ENCODE data around the gene LAP3.

LAP3 gene

DNA sequence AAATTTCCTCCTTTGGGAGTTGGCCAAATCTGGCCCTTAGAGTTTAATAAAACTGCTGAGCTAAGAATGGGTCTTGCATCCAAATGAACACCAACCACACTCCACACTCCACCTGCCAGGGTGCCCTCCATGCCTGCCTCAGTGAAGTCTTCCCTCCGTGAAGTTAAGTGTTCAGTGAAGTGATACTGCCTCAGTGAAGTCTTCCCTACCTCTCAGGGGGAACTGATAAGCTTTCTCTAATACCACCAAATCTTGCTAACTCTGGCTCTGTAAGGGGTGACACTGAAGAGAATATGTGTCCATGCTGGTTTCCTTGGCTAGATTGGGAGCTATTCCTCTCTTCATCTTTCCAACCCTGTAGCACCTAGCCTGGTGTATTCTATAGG, 65.4 kb downstream of the LAP3 start:
- peak overlapping the region in 5 of 11 experiments; percentile 39 to 56 (median 52); a peak in 6 of 22 replicates for H3K9ac ChIP-seq
- H4K20me1 ChIP-seq, result peaks cover under 1 to 26% (median 16%) of the 10 kb centered on the region in 11 experiments; a peak in 15 of 22 replicates
- peaks cover 5 to 37% (median 20%) of the 10 kb centered on the region in 11 experiments; a peak in 18 of 22 replicates for H3K36me3 ChIP-seq
- H3K4me3 ChIP-seq, result peak overlapping the region in 5 of 10 experiments; percentile 20 to 51 (median 30); a peak in 4 of 20 replicates
- H3K9me3 ChIP-seq (replicated peaks in 1 of 11), result peaks cover 0 to 21% (median 17%) of the 10 kb centered on the region in 11 experiments; a peak in 13 of 22 replicates
- no peak for TF ChIP-seq Cebpa-rat (IDR thresholded peaks at IDR 0.05)
- H3K4me2 ChIP-seq, result peak overlapping the region; percentile 55 to 80 (median 74)
- H3K4me1 ChIP-seq, result peaks cover 10 to 43% (median 27%) of the 10 kb centered on the region in 10 experiments
- H3K27ac ChIP-seq, result peak overlapping the region in 6 of 11 experiments; percentile 39 to 68 (median 62); a peak in 9 of 22 replicates
- H3K27me3 ChIP-seq, result no peaks in the 10 kb centered on the region

DNA sequence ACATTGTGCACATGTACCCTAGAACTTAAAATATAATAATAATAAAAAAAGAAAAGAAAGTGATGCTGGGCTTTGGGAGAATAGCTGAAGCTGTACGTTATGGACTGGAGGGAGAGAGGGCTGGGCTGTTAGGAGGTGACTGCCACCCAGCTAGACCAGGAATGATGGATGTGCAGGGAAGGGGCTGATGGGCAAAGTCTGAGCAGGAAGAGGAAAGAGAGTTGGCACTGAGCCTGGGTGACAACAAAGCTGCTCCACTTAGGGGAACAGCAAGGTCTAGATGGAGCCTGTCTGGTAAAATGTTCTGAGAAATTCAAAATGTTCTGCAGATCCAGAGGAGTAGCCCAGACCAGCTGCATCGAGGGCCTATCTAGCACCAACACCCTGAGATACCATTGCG, 69.7 kb downstream of the LAP3 start:
- no peak for TF ChIP-seq Cebpa-rat (IDR thresholded peaks at IDR 0.05)
- H3K9ac ChIP-seq, result no peak overlapping the region
- H3K4me2 ChIP-seq, result no peak overlapping the region
- H3K27ac ChIP-seq, result no peak overlapping the region
- H3K9me3 ChIP-seq (replicated peaks in 1 of 11), result peaks cover 0 to 21% (median 17%) of the 10 kb centered on the region in 11 experiments; a peak in 13 of 22 replicates
- no peak overlapping the region for H3K4me3 ChIP-seq
- H4K20me1 ChIP-seq, result no peaks in the 10 kb centered on the region
- no peaks in the 10 kb centered on the region for H3K27me3 ChIP-seq
- peaks cover 11 to 27% (median 25%) of the 10 kb centered on the region in 10 experiments; a peak in 19 of 20 replicates for H3K4me1 ChIP-seq
- peaks cover 0 to 12% (median 0%) of the 10 kb centered on the region in 11 experiments; a peak in 4 of 22 replicates for H3K36me3 ChIP-seq

DNA sequence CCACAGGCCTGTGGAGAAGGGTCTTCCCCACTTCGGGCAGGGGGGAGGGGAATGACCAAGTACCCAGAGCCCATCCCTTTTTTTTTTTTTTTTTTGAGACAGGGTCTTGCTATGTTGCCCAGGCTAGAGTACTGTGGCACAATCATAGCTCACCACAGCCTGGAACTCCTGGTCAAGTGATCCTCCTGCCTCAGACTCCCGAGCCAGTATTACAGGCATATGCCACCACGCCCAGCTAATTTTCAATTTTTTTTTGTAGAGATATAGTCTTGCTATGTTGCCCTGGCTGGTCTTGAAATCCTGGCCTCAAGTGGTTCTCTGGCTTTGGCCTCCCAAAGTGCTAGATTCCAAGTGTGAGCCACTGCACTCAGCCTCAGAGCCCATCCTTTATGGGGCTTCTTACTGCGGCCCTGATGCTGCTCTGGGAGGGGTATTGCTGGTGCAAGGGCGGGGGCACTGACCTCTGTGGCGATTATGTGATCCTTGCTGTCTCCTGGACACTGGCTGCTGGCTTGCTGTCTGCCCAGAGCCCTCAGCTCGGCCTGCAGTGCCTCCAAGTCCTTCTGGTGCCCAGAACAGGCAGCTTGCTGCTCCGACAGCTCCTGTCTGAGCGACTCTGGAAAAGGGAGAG, 70.3 kb downstream of the LAP3 start:
- H3K36me3 ChIP-seq, result peaks cover 0 to 8% (median 0%) of the 10 kb centered on the region in 11 experiments; a peak in 4 of 22 replicates
- TF ChIP-seq Cebpa-rat (IDR thresholded peaks at IDR 0.05), result no peak
- no peak overlapping the region for H3K4me3 ChIP-seq
- peaks cover 0 to 18% (median 15%) of the 10 kb centered on the region in 11 experiments; a peak in 13 of 22 replicates for H3K9me3 ChIP-seq (replicated peaks in 1 of 11)
- no peak overlapping the region for H3K9ac ChIP-seq
- no peaks in the 10 kb centered on the region for H3K27me3 ChIP-seq
- H4K20me1 ChIP-seq, result no peaks in the 10 kb centered on the region
- H3K4me2 ChIP-seq, result no peak overlapping the region
- peaks cover 7 to 29% (median 24%) of the 10 kb centered on the region in 10 experiments; a peak in 19 of 20 replicates for H3K4me1 ChIP-seq
- no peak overlapping the region for H3K27ac ChIP-seq

DNA sequence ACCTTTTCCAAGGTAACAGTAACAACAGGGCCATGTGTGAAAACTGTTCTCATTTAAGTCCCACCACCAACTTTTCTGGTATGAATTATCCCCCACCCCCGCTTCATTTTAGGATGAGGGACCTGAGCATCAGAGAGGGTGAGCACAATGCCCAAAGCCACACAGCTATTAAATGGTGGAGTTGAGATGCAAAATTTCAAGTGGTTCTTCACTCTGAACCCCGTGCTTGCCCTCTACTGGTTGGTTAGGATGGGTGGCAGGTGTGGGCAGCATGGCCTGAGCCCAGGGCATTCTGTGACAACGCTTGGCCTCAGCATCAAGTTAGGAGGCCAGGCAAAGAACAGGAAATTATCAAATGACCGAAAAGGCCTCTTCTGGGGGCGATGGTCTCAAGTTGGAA, 70.9 kb downstream of the LAP3 start:
- H3K4me1 ChIP-seq, result peaks cover 7 to 22% (median 17%) of the 10 kb centered on the region in 10 experiments; a peak in 19 of 20 replicates
- no peak overlapping the region for H3K4me3 ChIP-seq
- peaks cover 0 to 12% (median 9%) of the 10 kb centered on the region in 11 experiments; a peak in 13 of 22 replicates for H3K9me3 ChIP-seq (replicated peaks in 1 of 11)
- no peaks in the 10 kb centered on the region for H3K27me3 ChIP-seq
- no peak overlapping the region for H3K4me2 ChIP-seq
- H4K20me1 ChIP-seq, result no peaks in the 10 kb centered on the region
- no peak for TF ChIP-seq Cebpa-rat (IDR thresholded peaks at IDR 0.05)
- H3K27ac ChIP-seq, result no peak overlapping the region
- H3K9ac ChIP-seq, result no peak overlapping the region
- H3K36me3 ChIP-seq, result peaks cover 0 to 5% (median 0%) of the 10 kb centered on the region in 11 experiments; a peak in 3 of 22 replicates

DNA sequence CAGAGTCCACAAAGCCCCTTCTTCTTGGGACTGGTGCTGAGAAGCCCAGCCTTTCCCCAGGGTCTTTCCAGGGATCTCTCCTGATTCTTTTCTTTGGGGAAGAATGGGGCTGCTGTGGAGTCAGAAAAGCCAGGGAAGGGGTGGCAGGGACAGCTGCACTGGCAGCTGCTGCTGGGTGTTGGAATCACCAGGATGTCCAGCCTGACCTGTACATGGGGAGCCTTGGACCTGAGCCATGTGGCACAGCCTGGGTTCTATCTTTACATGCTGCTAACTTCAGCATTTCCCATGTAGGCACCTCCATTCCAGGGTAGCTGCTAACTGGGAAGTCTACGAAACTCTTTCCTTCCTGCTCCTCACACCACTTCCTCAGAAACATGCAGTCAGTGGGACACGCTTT, 73.4 kb downstream of the LAP3 start:
- Histone ChIP-seq H4K20me1 (no peaks in the 10 kb centered on the region), H3K4me2 (peak overlapping the region; percentile 34 to 63 (median 56); a peak in 21 of 22 replicates), H3K4me3 (no peak overlapping the region), H3K36me3 (no peaks in the 10 kb centered on the region), H3K9ac (no peak overlapping the region), H3K27ac (no peak overlapping the region), H3K9me3 (replicated peaks in 1 of 11) (no peaks in the 10 kb centered on the region; a peak in 1 of 22 replicates), H3K4me1 (peaks cover 7 to 35% (median 29%) of the 10 kb centered on the region in 10 experiments; a peak in 19 of 20 replicates), H3K27me3 (no peaks in the 10 kb centered on the region)
- no peak for TF ChIP-seq Cebpa-rat (IDR thresholded peaks at IDR 0.05)

DNA sequence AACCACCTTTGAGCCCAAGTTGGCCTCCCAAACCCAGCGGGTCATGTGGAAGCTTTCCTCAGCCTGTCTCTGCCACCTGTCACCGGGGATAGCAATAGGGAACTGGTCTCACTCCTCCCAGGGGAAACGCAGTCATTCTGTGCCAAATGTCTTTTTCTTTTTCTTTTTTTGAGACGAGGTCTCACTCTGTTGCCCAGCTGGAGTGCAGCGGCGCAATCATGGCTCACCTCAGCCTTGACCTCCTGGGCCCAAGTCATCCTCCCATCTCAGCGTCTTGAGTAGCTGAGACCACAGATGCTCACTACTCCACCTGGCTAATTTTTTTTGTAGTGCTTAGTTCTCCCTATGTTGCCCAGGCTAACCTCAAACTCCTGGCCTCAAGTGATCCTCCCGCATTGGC, 77.7 kb downstream of the LAP3 start:
- no peak overlapping the region for H3K4me3 ChIP-seq
- no peak for TF ChIP-seq Cebpa-rat (IDR thresholded peaks at IDR 0.05)
- H3K27me3 ChIP-seq, result no peaks in the 10 kb centered on the region
- no peaks in the 10 kb centered on the region; a peak in 1 of 22 replicates for H3K9me3 ChIP-seq (replicated peaks in 1 of 11)
- H3K4me1 ChIP-seq, result peaks cover 7 to 41% (median 31%) of the 10 kb centered on the region in 10 experiments; a peak in 19 of 20 replicates
- H3K4me2 ChIP-seq, result peak overlapping the region in 10 of 11 experiments; percentile 3 to 64 (median 60); a peak in 18 of 22 replicates
- no peak overlapping the region for H3K9ac ChIP-seq
- no peaks in the 10 kb centered on the region for H3K36me3 ChIP-seq
- no peak overlapping the region for H3K27ac ChIP-seq
- H4K20me1 ChIP-seq, result no peaks in the 10 kb centered on the region

DNA sequence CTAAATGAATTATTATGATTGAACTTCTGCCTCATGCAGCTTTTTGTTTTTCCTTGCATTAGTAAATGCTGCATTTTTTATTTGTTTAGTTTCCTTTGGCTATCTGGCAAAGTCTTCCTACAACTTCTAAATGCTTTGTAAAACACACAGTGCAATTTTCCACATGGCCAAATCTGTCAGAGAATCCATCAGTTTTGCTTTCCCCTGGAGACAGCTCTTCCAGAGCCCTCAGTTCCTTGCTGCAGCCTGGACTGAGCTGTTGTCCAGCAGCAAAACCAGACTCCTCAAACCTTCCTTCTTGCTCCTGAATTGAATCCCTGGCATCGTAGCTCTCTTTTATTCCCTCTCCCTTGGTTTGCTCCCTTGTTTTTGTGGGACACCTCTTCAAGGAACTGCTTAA, 80.1 kb downstream of the LAP3 start:
- Histone ChIP-seq H3K27me3 (no peaks in the 10 kb centered on the region), H3K9me3 (replicated peaks in 1 of 11) (peaks cover 0 to 4% (median 0%) of the 10 kb centered on the region in 11 experiments; a peak in 3 of 22 replicates), H3K27ac (no peak overlapping the region), H3K9ac (no peak overlapping the region), H3K36me3 (no peaks in the 10 kb centered on the region), H3K4me2 (no peak overlapping the region), H4K20me1 (no peaks in the 10 kb centered on the region), H3K4me3 (no peak overlapping the region), H3K4me1 (peaks cover 17 to 31% (median 24%) of the 10 kb centered on the region in 10 experiments)
- no peak for TF ChIP-seq Cebpa-rat (IDR thresholded peaks at IDR 0.05)

All from BLaER1 treated with 17β-estradiol and CSF1 and Interleukin-3, amounts not matched to agents 10 nM and 100 nM (cell line).